H1 (cell line): ENCODE measurements around the gene RPE. TPM values are rescaled to one million over a fixed set of nuclear protein-coding genes. Genes with fewer than 3 reads are reported as not detected.

Experiments used
- CTCF ChIA-PET: fragments of 300-600 bp; sonication (Branson Sonifier 250); formaldehyde crosslinking; loops from one replicate; lab custom pipeline; 2021; ENCODE audit not compliant: partially characterized antibody; lab: Charles Lee
- POLR2A ChIA-PET: fragments of 300-600 bp; sonication (Branson Sonifier 250); formaldehyde crosslinking; loops from one replicate; lab custom pipeline; 2021; ENCODE audit warnings: inconsistent platforms; ENCODE audit not compliant: partially characterized antibody; lab: Charles Lee
- DNase-seq, 2 experiments: peaks; one replicate each; pipeline versions ENCODE4 v3.0.0 to v3.0.0-alpha.2; 2010 to 2022; ENCODE audit warnings: low spot score in 2 of 2, low read depth in 1 of 2, mixed read lengths in 1 of 2
- FAIRE-seq: peaks from 2 replicates; lab custom pipeline; 2011; peaks lifted over from hg19 to GRCh38; lab: Jason Lieb, UNC
- H2AFZ ChIP-seq: 2 replicates; pipeline ENCODE4 v1.8.1; 2012; ENCODE audit warnings: low read length, inconsistent platforms
- H2AK5ac ChIP-seq: 2 replicates; pipeline ENCODE4 v1.6.1; 2013; ENCODE audit warnings: low read depth, low read length
- H2BK120ac ChIP-seq: replicated peaks from 2 replicates; pipeline ENCODE3; 2013; ENCODE audit warnings: low read depth, low read length, inconsistent platforms
- H2BK12ac ChIP-seq: 2 replicates; pipeline ENCODE4 v1.6.1; 2013; ENCODE audit warnings: low read depth, low read length
- H2BK15ac ChIP-seq: 2 replicates; pipeline ENCODE4 v1.6.1; 2013; ENCODE audit warnings: low read length
- H2BK20ac ChIP-seq: 2 replicates; pipeline ENCODE4 v1.6.1; 2013; ENCODE audit warnings: low read length
- H2BK5ac ChIP-seq: 2 replicates; pipeline ENCODE4 v1.6.1; 2013; ENCODE audit warnings: low read depth, low read length
- H3K14ac ChIP-seq: 2 replicates; pipeline ENCODE4 v1.6.1; 2013; ENCODE audit warnings: inconsistent platforms; ENCODE audit not compliant: insufficient read length
- H3K18ac ChIP-seq: 2 replicates; pipeline ENCODE4 v1.6.1; 2013; ENCODE audit warnings: low read length; ENCODE audit errors: extremely low read depth
- H3K23ac ChIP-seq: 2 replicates; pipeline ENCODE4 v1.6.1; 2013; ENCODE audit warnings: inconsistent platforms; ENCODE audit not compliant: insufficient read length
- H3K23me2 ChIP-seq: 2 replicates; pipeline ENCODE4 v1.6.1; 2013; ENCODE audit warnings: low read depth, low read length
- H3K27ac ChIP-seq: 2 replicates; pipeline ENCODE4 v1.6.1; 2011; ENCODE audit warnings: low read depth, low read length, inconsistent platforms
- H3K27me3 ChIP-seq, 4 experiments: replicated peaks in 1 of 4; 1 replicate in 1 of 4; 2 replicates in 3 of 4; pipeline versions ENCODE4 v1.6.1 to v1.8.1; 2011 to 2013; ENCODE audit warnings: low read length in 3 of 4, mild to moderate bottlenecking in 3 of 4, inconsistent platforms in 2 of 4, mixed read lengths in 2 of 4, moderate library complexity in 1 of 4; ENCODE audit not compliant: control insufficient read depth in 3 of 4, insufficient read depth in 3 of 4; ENCODE audit errors: extremely low read depth in 1 of 4
- H3K36me3 ChIP-seq, 4 experiments: 2 replicates each; pipeline versions ENCODE4 v1.6.1 to v1.8.1; 2011 to 2013; ENCODE audit warnings: mild to moderate bottlenecking in 4 of 4, low read length in 3 of 4, moderate library complexity in 2 of 4, control low read depth in 1 of 4, inconsistent platforms in 1 of 4; ENCODE audit not compliant: insufficient read depth in 4 of 4, control insufficient read depth in 2 of 4
- H3K4ac ChIP-seq: replicated peaks from 2 replicates; pipeline ENCODE3; 2013; ENCODE audit warnings: low read length, low read depth, mixed read lengths, inconsistent platforms; ENCODE audit not compliant: insufficient read length
- H3K4me1 ChIP-seq, 4 experiments: replicated peaks in 1 of 4; 1 replicate in 1 of 4; 2 replicates in 3 of 4; pipeline versions ENCODE4 v1.6.1 to v1.8.1; 2011 to 2013; ENCODE audit warnings: low read length in 3 of 4, inconsistent platforms in 2 of 4, mixed read lengths in 1 of 4; ENCODE audit not compliant: insufficient read depth in 4 of 4, control insufficient read depth in 3 of 4
- H3K4me2 ChIP-seq, 2 experiments: 2 replicates each; pipeline versions ENCODE4 v1.6.1 to v1.8.1; 2011 to 2013; ENCODE audit warnings: low read depth in 2 of 2, low read length in 2 of 2, control low read depth in 1 of 2, inconsistent platforms in 1 of 2, mild to moderate bottlenecking in 1 of 2; ENCODE audit not compliant: insufficient read depth in 1 of 2
- H3K4me3 ChIP-seq, 4 experiments: fragments of 200-600, 300-600 bp in 1 of 4; sonication (generic), shearing (Covaris generic), sonication (Bioruptor Twin) in 1 of 4; 2 replicates each; pipeline versions ENCODE4 v1.5.1 to v1.8.1; 2011 to 2016; ENCODE audit warnings: low read length in 4 of 4, low read depth in 3 of 4, control low read depth in 2 of 4, inconsistent platforms in 2 of 4, mild to moderate bottlenecking in 2 of 4, mixed read lengths in 1 of 4, moderate library complexity in 1 of 4; ENCODE audit not compliant: insufficient read depth in 2 of 4; ENCODE audit errors: extremely low read depth in 1 of 4
- H3K56ac ChIP-seq: replicated peaks from 2 replicates; pipeline ENCODE3; 2013; ENCODE audit warnings: low read depth, mild to moderate bottlenecking, mixed read lengths, low read length, inconsistent platforms; ENCODE audit not compliant: insufficient read length
- H3K79me1 ChIP-seq: 2 replicates; pipeline ENCODE4 v1.6.1; 2013; ENCODE audit warnings: low read depth, low read length, control low read depth
- H3K79me2 ChIP-seq, 2 experiments: 2 replicates each; pipeline versions ENCODE4 v1.6.1 to v1.8.1; 2012 to 2013; ENCODE audit warnings: low read length in 2 of 2, mild to moderate bottlenecking in 2 of 2, inconsistent platforms in 1 of 2; ENCODE audit not compliant: insufficient read depth in 2 of 2, control insufficient read depth in 1 of 2
- H3K9ac ChIP-seq, 4 experiments: replicated peaks in 1 of 4; 1 replicate in 1 of 4; 2 replicates in 3 of 4; pipeline versions ENCODE4 v1.6.1 to v1.8.1; 2011 to 2013; ENCODE audit warnings: low read depth in 3 of 4, low read length in 3 of 4, control low read depth in 2 of 4, mild to moderate bottlenecking in 2 of 4, moderate library complexity in 2 of 4, inconsistent platforms in 1 of 4; ENCODE audit errors: extremely low read depth in 1 of 4
- H3K9me3 ChIP-seq, 2 experiments: 2 replicates each; pipeline versions ENCODE4 v1.6.1 to v1.8.1; 2012 to 2013; ENCODE audit warnings: mild to moderate bottlenecking in 2 of 2, moderate library complexity in 2 of 2, control low read depth in 1 of 2, inconsistent platforms in 1 of 2, low read depth in 1 of 2, low read length in 1 of 2, mixed read lengths in 1 of 2; ENCODE audit not compliant: insufficient read depth in 2 of 2
- H4K20me1 ChIP-seq, 2 experiments: replicated peaks in 1 of 2; 2 replicates each; pipeline versions ENCODE3 to v1.8.1; 2011 to 2013; ENCODE audit warnings: inconsistent platforms in 2 of 2, low read length in 2 of 2, mild to moderate bottlenecking in 1 of 2; ENCODE audit not compliant: insufficient read depth in 2 of 2, control insufficient read depth in 1 of 2
- H4K5ac ChIP-seq: 2 replicates; pipeline ENCODE4 v1.6.1; 2013; ENCODE audit warnings: low read length, low read depth, mixed read lengths, inconsistent platforms; ENCODE audit not compliant: insufficient read length
- H4K8ac ChIP-seq: 2 replicates; pipeline ENCODE4 v1.8.0; 2013; ENCODE audit warnings: mild to moderate bottlenecking, moderate library complexity, low read length, inconsistent platforms; ENCODE audit not compliant: insufficient read depth; ENCODE audit errors: extremely low read depth
- H4K91ac ChIP-seq: replicated peaks from 2 replicates; pipeline ENCODE3; 2013; ENCODE audit warnings: low read length, mixed read lengths, inconsistent platforms; ENCODE audit not compliant: insufficient read length
- CEBPB ChIP-seq: IDR thresholded peaks from 2 replicates; pipeline ENCODE4 v1.6.1; 2012; ENCODE audit warnings: low read depth, low read length
- RFX5 ChIP-seq: IDR thresholded peaks from 2 replicates; pipeline ENCODE4 v1.6.1; 2011; ENCODE audit warnings: low read depth, low read length, improper control_type of control experiment, borderline replicate concordance
- WGBS, 2 experiments: shearing (Covaris generic) in 1 of 2; methylation state at CpG; one replicate each; pipeline versions ENCODE4 v1.1.6 to v1.1.7; 2013 to 2015; ENCODE audit warnings: low lambda C conversion rate in 2 of 2, mixed read lengths in 2 of 2, inconsistent platforms in 1 of 2, low coverage in 1 of 2, missing lambda C conversion rate in 1 of 2; ENCODE audit not compliant: insufficient replicate concordance in 2 of 2, insufficient coverage in 1 of 2, insufficient read length in 1 of 2; ENCODE audit errors: extremely low coverage in 1 of 2, missing lambda C conversion rate in 1 of 2; 5-methylcytosine and 5-hydroxymethylcytosine counted together
- polyA plus RNA-seq, 7 experiments: library from polyadenylated mRNA; depleted of rRNA in 3 of 7; stranded (reverse) in 5 of 7; unstranded in 2 of 7; fragments of >200 nt in 5 of 7; fragments of 200-250 nt in 2 of 7; gene quantifications; 1 replicate in 5 of 7; 2 replicates in 1 of 7; 4 replicates in 1 of 7; pipeline versions ENCODE4 v1.2.1 to v1.2.3, GENCODE V29; 2011 to 2013; ENCODE audit warnings: missing spikeins in 2 of 7, mixed read lengths in 2 of 7
- total RNA-seq: library from RNA; stranded (reverse); fragmentation: NEBNext Ultra II Directional; extraction: Animal tissue kit (Norgen Biotek cat#: 25700); gene quantifications from 2 replicates; pipeline ENCODE4 v1.2.1, GENCODE V29; 2021

The RPE gene
- total and polyA plus RNA-seq, 2 of the 8 experiments (the other 6 are each of a cell fraction or from before 2014, with no cell fraction given) = 77.8 to 102 TPM

DNA sequence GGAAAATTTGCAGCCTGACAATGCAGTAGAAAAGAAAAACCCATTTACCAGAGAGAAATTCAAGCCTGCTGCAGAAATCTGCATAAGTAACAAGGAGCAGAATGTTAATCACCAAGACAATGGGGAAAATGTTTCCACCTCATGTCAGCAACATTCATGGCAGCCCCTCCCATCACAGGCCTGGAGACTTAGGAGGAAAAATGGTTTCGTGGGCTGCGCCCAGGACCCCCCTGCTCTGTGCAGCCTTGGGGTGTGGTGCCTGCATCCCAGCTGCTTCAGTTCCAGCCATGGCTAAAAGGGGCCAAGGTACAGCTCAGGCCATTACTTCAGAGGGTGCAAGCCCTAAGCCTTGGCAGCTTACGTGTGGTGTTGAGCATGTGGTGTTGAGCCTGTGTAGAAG is 53.4 kb downstream of the RPE start:
- H2BK120ac ChIP-seq = no peak overlapping the region
- no peak overlapping the region for H4K91ac ChIP-seq
- H3K36me3 ChIP-seq = peaks cover 0 to 6% (median 1%) of the 10 kb centered on the region in 4 experiments; a peak in 2 of 8 replicates
- H3K27ac ChIP-seq = no peak overlapping the region
- no peaks in the 10 kb centered on the region for H3K79me1 ChIP-seq
- no peak overlapping the region for H3K14ac ChIP-seq
- no peak overlapping the region for H2AFZ ChIP-seq
- H3K4me3 ChIP-seq = no peak overlapping the region
- ChIA-PET CTCF (no interaction called here), POLR2A (no interaction called here)
- no peak overlapping the region; the same call in 1 of the 2 replicates for H4K8ac ChIP-seq
- no peak overlapping the region for H3K4me2 ChIP-seq
- no peak overlapping the region for H2BK5ac ChIP-seq
- no peaks in the 10 kb centered on the region for H3K27me3 ChIP-seq
- H2BK20ac ChIP-seq = no peak overlapping the region
- H2BK15ac ChIP-seq = no peak overlapping the region
- no peaks in the 10 kb centered on the region for H3K79me2 ChIP-seq
- FAIRE-seq (no peak), DNase-seq (no peak)
- no peak overlapping the region for H3K4ac ChIP-seq
- H2AK5ac ChIP-seq = no peak overlapping the region
- peaks cover 1% of the 10 kb centered on the region; the same call in 1 of the 2 replicates for H3K23me2 ChIP-seq
- H3K56ac ChIP-seq = no peak overlapping the region
- H3K23ac ChIP-seq = no peak overlapping the region
- peaks cover 17 to 21% of the 10 kb centered on the region in 2 experiments for H3K9me3 ChIP-seq
- no peaks in the 10 kb centered on the region for H4K20me1 ChIP-seq
- H3K9ac ChIP-seq = no peak overlapping the region
- no peak overlapping the region for H3K18ac ChIP-seq
- WGBS, 2 experiments = 97% methylated on average over 3 of the region's 3 CpGs; no CpG with 5 or more reads in 1 of the 2 experiments
- H2BK12ac ChIP-seq = no peak overlapping the region
- H4K5ac ChIP-seq = no peak overlapping the region
- no peaks in the 10 kb centered on the region; a peak in 1 of 7 replicates for H3K4me1 ChIP-seq
- no peak for TF ChIP-seq RFX5
- no peak for TF ChIP-seq CEBPB
